Mucosa of descending colon (tissue), 3 donors: Measurements from ENCODE around the gene TLL2. TPM values are rescaled to one million over a fixed set of nuclear protein-coding genes. Genes with fewer than 3 reads are reported as not detected.

Source experiments
- ATAC-seq: fragments of 200-7000 bp; cut with Tn5 transposase; one replicate; pipeline ENCODE4 v1.9.1; 2020; ENCODE audit warnings: mild to moderate bottlenecking, moderate library complexity
- DNase-seq, 3 donors: peaks; one replicate each; pipeline ENCODE4 v3.0.0-alpha.2; 2020
- H3K36me3 ChIP-seq: fragments of 200-600 bp; one replicate; pipeline ENCODE4 v1.8.0; 2021; ENCODE audit warnings: low read depth, mild to moderate bottlenecking
- H3K4me1 ChIP-seq: fragments of 200-600 bp; one replicate; pipeline ENCODE4 v1.8.0; 2021; ENCODE audit warnings: low read depth, mild to moderate bottlenecking
- H3K4me3 ChIP-seq: fragments of 200-600 bp; one replicate; pipeline ENCODE4 v1.8.0; 2021; ENCODE audit warnings: mild to moderate bottlenecking
- H3K9me3 ChIP-seq: fragments of 200-600 bp; one replicate; pipeline ENCODE4 v1.8.0; 2021; ENCODE audit warnings: mild to moderate bottlenecking
- CTCF ChIP-seq: fragments of 200-600 bp; IDR thresholded peaks from one replicate; pipeline ENCODE4 v1.8.0; 2022; ENCODE audit warnings: antibody characterized with exemption, mild to moderate bottlenecking
- intact Hi-C, 2 donors: fragments of 100-400 bp; cut with DNase I in 1 of 2; cut with micrococcal nuclease in 1 of 2; formaldehyde crosslinking; loops; one replicate each; pipeline versions ENCODE4 v1.11.0 to v1.11.1; 2022; cut with DNase I, micrococcal nuclease
- total RNA-seq, 3 donors: library from RNA; stranded (reverse); fragmentation: NEBNext Ultra II Directional in 2 of 3; extraction: Animal tissue kit (Norgen Biotek cat#: 25700) in 2 of 3; gene quantifications; one replicate each; pipeline versions ENCODE4 v1.2.1 to v1.2.4, GENCODE V29; 2021 to 2023
- donor health status: DM: no; HTN: no; CAD: no; lungs with moderate emphysema.
- donor health status: DM: no; HTN: no; CAD: no.
- donor health status: DM: no; HTN: yes; CAD: no.

TLL2 gene
- total RNA-seq, 3 donors from 2014 or later = 0.17 to 0.70 (median 0.65) TPM

DNA sequence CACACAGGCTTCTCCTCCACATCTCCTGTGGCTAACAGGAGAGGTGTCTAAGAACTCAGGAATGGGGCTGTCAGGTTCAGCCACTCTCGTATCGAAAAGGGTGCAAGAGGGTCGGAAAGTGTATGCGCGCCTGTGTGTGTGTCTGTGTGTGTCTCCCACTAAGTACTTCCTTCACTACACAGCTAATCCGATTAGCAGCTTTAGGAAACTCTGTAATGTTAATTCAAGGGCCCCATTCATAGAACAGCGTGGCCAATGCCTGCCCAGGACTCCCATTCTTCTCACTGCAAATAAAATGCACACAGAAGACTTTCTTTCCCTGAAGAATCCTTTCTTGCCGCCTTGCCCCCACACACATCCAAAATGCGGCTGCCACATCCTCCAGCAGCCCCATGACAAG is 39.9 kb downstream of the TLL2 start:
- Histone ChIP-seq H3K4me3 (no peak overlapping the region), H3K4me1 (no peaks in the 10 kb centered on the region), H3K36me3 (no peaks in the 10 kb centered on the region), H3K9me3 (no peaks in the 10 kb centered on the region)
- intact Hi-C loops = no loop called here
- no peak for DNase-seq
- TF ChIP-seq CTCF = no peak
- no peak for ATAC-seq

GRCh38 chr10:96470116-96470743 is 43.5 kb downstream of the TLL2 start:
- DNase-seq = peak in 1 of 3 donors; percentile 25
- H3K9me3 ChIP-seq = no peaks in the 10 kb centered on the region
- H3K36me3 ChIP-seq = no peaks in the 10 kb centered on the region
- TF ChIP-seq CTCF = peak; percentile 11
- intact Hi-C loops = no loop called here
- peak; percentile 63 for ATAC-seq
- H3K4me3 ChIP-seq = no peak overlapping the region
- H3K4me1 ChIP-seq = no peaks in the 10 kb centered on the region

- ATAC-seq (no peak), DNase-seq (no peak)
- Histone ChIP-seq H3K36me3 (no peaks in the 10 kb centered on the region), H3K4me3 (no peak overlapping the region), H3K4me1 (no peaks in the 10 kb centered on the region), H3K9me3 (no peaks in the 10 kb centered on the region)
- intact Hi-C loops = no loop called here
- TF ChIP-seq CTCF = no peak
These were observed 44.9 kb downstream of the TLL2 start for GRCh38 chr10:96468845-96469244.

DNA sequence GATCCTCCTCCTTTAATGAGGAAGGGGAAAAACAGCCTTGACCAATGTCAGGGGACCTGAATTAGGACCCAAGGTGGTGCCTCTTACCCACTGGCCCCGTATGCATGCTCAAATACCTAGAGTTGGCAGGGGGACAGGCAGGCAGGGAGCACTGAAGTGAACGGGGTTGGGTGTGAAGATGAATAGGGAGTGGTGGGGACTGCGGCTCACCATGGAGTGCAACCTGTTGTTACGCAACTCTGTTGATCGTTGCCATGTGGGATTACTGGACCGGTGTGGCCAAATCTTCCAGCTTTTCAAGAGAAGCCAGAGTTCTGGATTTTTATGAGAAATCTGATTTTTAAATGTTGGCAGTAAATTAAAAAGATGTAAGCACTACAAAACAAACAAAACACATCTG is 48.1 kb downstream of the TLL2 start:
- Histone ChIP-seq H3K36me3 (no peaks in the 10 kb centered on the region), H3K9me3 (no peaks in the 10 kb centered on the region), H3K4me3 (no peak overlapping the region), H3K4me1 (no peaks in the 10 kb centered on the region)
- DNase-seq (no peak), ATAC-seq (no peak)
- TF ChIP-seq CTCF = no peak
- intact Hi-C loops = no loop called here

DNA sequence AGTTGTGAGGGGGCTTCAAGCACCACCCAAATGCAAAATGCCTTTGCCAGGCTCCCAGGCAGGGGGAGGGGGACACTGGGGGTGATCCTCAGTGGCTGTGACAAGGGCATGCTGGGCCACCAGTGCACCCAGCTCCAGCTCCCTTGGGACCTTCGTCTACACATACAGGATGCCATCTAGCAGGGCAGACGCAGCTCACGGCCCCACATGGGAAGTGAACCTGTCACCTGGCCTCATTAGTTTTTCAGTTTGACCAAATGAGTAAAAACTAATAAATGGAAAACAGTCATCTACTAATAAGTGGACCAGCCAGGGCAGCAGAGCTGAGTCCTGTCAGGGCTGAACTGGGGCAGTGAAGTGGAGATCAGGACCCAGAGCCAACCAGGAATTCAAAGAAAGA is 50.2 kb downstream of the TLL2 start:
- DNase-seq (no peak), ATAC-seq (no peak)
- intact Hi-C loops = no loop called here
- Histone ChIP-seq H3K9me3 (no peaks in the 10 kb centered on the region), H3K4me3 (no peak overlapping the region), H3K4me1 (no peaks in the 10 kb centered on the region), H3K36me3 (no peaks in the 10 kb centered on the region)
- no peak for TF ChIP-seq CTCF
